ENCODE measurements around the gene PDIA5.

DNA sequence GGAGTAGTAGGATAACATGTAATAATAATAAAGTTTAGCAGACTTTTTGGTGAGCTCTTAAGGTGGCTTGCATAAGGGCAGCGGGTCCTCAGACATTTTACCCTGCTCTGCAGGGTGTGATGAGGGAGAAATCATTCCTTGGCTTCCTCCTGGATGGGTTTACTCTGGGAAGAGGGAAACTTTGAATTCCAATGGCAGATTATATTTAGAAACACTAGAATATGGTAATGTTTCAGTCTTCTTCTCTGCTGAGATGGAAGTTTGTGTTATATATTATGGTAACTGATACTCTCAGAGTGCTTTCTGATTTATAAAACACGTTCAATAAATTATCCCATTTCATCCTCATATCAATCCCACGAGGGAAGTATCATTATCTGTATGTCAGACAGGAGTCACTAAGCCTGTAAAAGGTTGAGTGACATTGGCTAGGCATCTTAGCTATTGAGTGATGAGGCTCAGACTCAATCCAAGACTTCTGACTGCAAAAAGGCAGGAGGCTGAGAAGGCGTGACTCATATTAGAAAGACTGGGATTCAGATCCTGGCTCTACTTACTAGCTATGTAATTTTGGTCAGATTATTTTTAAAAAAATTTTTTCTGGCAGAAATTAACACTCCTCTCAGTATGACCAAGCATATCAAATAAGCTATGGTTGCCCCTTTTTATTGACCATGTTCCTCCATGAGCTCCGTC lies 19.3 kb downstream of the PDIA5 start:
- TF ChIP-seq, protein P1, sequence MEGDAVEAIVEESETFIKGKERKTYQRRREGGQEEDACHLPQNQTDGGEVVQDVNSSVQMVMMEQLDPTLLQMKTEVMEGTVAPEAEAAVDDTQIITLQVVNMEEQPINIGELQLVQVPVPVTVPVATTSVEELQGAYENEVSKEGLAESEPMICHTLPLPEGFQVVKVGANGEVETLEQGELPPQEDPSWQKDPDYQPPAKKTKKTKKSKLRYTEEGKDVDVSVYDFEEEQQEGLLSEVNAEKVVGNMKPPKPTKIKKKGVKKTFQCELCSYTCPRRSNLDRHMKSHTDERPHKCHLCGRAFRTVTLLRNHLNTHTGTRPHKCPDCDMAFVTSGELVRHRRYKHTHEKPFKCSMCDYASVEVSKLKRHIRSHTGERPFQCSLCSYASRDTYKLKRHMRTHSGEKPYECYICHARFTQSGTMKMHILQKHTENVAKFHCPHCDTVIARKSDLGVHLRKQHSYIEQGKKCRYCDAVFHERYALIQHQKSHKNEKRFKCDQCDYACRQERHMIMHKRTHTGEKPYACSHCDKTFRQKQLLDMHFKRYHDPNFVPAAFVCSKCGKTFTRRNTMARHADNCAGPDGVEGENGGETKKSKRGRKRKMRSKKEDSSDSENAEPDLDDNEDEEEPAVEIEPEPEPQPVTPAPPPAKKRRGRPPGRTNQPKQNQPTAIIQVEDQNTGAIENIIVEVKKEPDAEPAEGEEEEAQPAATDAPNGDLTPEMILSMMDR (IDR thresholded peaks at IDR 0.05) = no peak
- TF ChIP-seq EZH2 (IDR thresholded peaks at IDR 0.05; ENCODE audit: borderline replicate concordance, insufficient read depth, low read depth, low read length, poor library complexity, severe bottlenecking) = no peak
